C4-2B (cell line): ENCODE results near the gene AHRR.

ENCODE experiments used
- CTCF ChIP-seq: fragments of 450-650 bp; conservative IDR thresholded peaks from 2 replicates; pipeline ENCODE4 v1.5.1; 2017; ENCODE audit warnings: mild to moderate bottlenecking
- ZFX ChIP-seq: fragments of 450-650 bp; IDR thresholded peaks from 2 replicates; pipeline ENCODE4 v1.6.1; 2017

GRCh38 chr5:359301-359897 lies 37.9 kb downstream of the AHRR start:
- TF ChIP-seq CTCF = no peak
- TF ChIP-seq ZFX = no peak
